Epithelial cell of esophagus (primary cell): ENCODE measurements around the gene CFAP161.

Experiments
- DNase-seq: peaks from one replicate; pipeline ENCODE4 v3.0.0; 2010; ENCODE audit warnings: low read depth
- H3K4me3 ChIP-seq: 2 replicates; pipeline ENCODE4 v1.5.1; 2011; ENCODE audit warnings: mild to moderate bottlenecking, low read length, control low read depth
- CTCF ChIP-seq: IDR thresholded peaks from 2 replicates; pipeline ENCODE4 v1.5.1; 2011; ENCODE audit warnings: low read depth, mild to moderate bottlenecking, low read length, control low read depth, inconsistent platforms; ENCODE audit not compliant: insufficient read depth; ENCODE audit errors: missing control alignments

CFAP161 gene

GRCh38 chr15:81133782-81134461 is at the start of gene CFAP161:
CFAP161 (plus strand) TSS chr15:81134270; CDS start chr15:81134330, 60 bp downstream.
- no peak for TF ChIP-seq CTCF
- DNase-seq, result peak; percentile 62
- peak within 1 kb of the TSS; percentile 25 for H3K4me3 ChIP-seq

- no peak overlapping the region for H3K4me3 ChIP-seq
- no peak for DNase-seq
- TF ChIP-seq CTCF, result no peak
Observed at GRCh38 chr15:81084716-81085115, 49.4 kb upstream of the CFAP161 start.

- no peak overlapping the region for H3K4me3 ChIP-seq
- no peak for TF ChIP-seq CTCF
- no peak for DNase-seq
Observed at GRCh38 chr15:81085213-81085612, 48.9 kb upstream of the CFAP161 start.

- no peak for TF ChIP-seq CTCF
- no peak overlapping the region for H3K4me3 ChIP-seq
- no peak for DNase-seq
Observed at GRCh38 chr15:81085898-81086297, 48.2 kb upstream of the CFAP161 start.

- no peak for TF ChIP-seq CTCF
- H3K4me3 ChIP-seq, result no peak overlapping the region
- DNase-seq, result no peak
Observed at GRCh38 chr15:81087066-81087465, 47.0 kb upstream of the CFAP161 start.

GRCh38 chr15:81087694-81088093 is 46.4 kb upstream of the CFAP161 start:
- no peak for TF ChIP-seq CTCF
- DNase-seq, result no peak
- H3K4me3 ChIP-seq, result no peak overlapping the region

GRCh38 chr15:81088470-81089013 is 45.5 kb upstream of the CFAP161 start:
- no peak for DNase-seq
- no peak for TF ChIP-seq CTCF
- no peak overlapping the region for H3K4me3 ChIP-seq
